Sigmoid colon (tissue), 7 donors: ENCODE results near the gene CLDN16. TPM values are rescaled to one million over a fixed set of nuclear protein-coding genes. Genes with fewer than 3 reads are reported as not detected.

ENCODE experiments used
- DNase-seq: peaks from one replicate; pipeline ENCODE4 v3.0.0-alpha.2; 2019
- H3K27ac ChIP-seq, 4 donors: fragments of 200-600 bp; sonication (generic); one replicate each; pipeline ENCODE4 v1.5.1; 2016 to 2019; ENCODE audit warnings: mild to moderate bottlenecking in 1 of 4
- H3K27me3 ChIP-seq, 3 donors: fragments of 200-600 bp; sonication (generic); one replicate each; pipeline ENCODE4 v1.5.1; 2019; ENCODE audit warnings: mild to moderate bottlenecking in 1 of 3
- H3K36me3 ChIP-seq, 4 donors: fragments of 200-600 bp; sonication (generic); one replicate each; pipeline ENCODE4 v1.5.1; 2016 to 2019
- H3K4me1 ChIP-seq, 4 donors: fragments of 200-600 bp; sonication (generic); one replicate each; pipeline ENCODE4 v1.5.1; 2017 to 2019
- H3K4me3 ChIP-seq, 4 donors: fragments of 200-600 bp; sonication (generic); one replicate each; pipeline ENCODE4 v1.5.1; 2017 to 2019; ENCODE audit warnings: mild to moderate bottlenecking in 2 of 4, moderate library complexity in 1 of 4
- H3K9me3 ChIP-seq, 4 donors: fragments of 200-600 bp in 3 of 4; sonication (generic) in 3 of 4; one replicate each; pipeline versions ENCODE4 v1.5.1 to v1.6.1; 2013 to 2019
- EP300 ChIP-seq, 4 donors: sonication (generic); formaldehyde crosslinking; IDR thresholded peaks; one replicate each; pipeline ENCODE4 v1.6.1; 2017; ENCODE audit warnings: antibody characterized with exemption in 4 of 4
- POLR2A ChIP-seq, 2 donors: fragments of 450-650 bp; IDR thresholded peaks; one replicate each; pipeline ENCODE4 v1.6.1; 2016; ENCODE audit warnings: antibody characterized with exemption in 2 of 2, mild to moderate bottlenecking in 2 of 2, moderate library complexity in 2 of 2
- POLR2AphosphoS5 ChIP-seq, 4 donors: sonication (generic); formaldehyde crosslinking; IDR thresholded peaks; one replicate each; pipeline ENCODE4 v1.6.1; 2017; ENCODE audit warnings: antibody characterized with exemption in 4 of 4
- WGBS, 2 donors: extraction: QIAGEN DNeasy Blood & Tissue Kit; methylation state at CpG; one replicate each; pipeline ENCODE4 v1.1.7; 2013; 5-methylcytosine and 5-hydroxymethylcytosine counted together
- intact Hi-C: fragments of 100-400 bp; cut with DNase I; formaldehyde crosslinking; loops from one replicate; pipeline ENCODE4 v1.15.1; 2023
- polyA plus RNA-seq, 3 donors: library from polyadenylated mRNA; stranded (reverse); fragments of 200-250 nt; gene quantifications; one replicate each; pipeline ENCODE4 v1.2.3, GENCODE V29; 2013
- total RNA-seq, 4 donors: library from RNA; depleted of rRNA; stranded (reverse); fragments of >200 nt; gene quantifications; one replicate each; pipeline ENCODE4 v1.1.0, GENCODE V29; 2016
- TF ChIP-seq, protein P1 (sequence below), 4 experiments: fragments of 450-650 bp in 3 of 4; fragments of 200-600 bp in 1 of 4; IDR thresholded peaks; one replicate each; pipeline ENCODE4 v1.5.1; 2016 to 2019; ENCODE audit warnings: antibody characterized with exemption in 4 of 4, mild to moderate bottlenecking in 3 of 4, moderate library complexity in 2 of 4
- donor health status: healthy with polysubstance abuse.
- donor health status: Bipolar disorder and iron deficiency.
- donor health status: healthy.

The CLDN16 gene
- total and polyA plus RNA-seq, 7 donors: 0.01 TPM; not detected in 6

DNA sequence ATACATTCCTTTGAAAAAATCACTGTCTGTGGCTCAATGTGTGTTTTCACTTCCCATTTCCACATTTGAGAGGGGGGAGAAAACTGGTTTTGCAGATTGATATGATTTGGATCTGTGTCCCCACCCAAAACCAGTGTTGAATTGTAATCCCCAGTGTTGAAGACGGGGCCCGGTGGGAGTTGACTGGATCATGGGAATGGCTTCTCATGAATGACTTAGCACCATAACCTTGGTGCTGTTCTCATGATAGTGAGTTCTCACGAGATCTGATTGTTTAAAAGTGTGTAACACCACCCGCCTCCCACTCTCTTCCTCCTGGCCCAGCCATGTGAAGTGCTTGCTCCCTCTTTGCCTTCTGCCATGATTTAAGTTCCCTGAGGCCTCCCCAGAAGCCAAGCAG is 45.7 kb downstream of the CLDN16 start:
- no peak for DNase-seq
- TF ChIP-seq, protein P1, sequence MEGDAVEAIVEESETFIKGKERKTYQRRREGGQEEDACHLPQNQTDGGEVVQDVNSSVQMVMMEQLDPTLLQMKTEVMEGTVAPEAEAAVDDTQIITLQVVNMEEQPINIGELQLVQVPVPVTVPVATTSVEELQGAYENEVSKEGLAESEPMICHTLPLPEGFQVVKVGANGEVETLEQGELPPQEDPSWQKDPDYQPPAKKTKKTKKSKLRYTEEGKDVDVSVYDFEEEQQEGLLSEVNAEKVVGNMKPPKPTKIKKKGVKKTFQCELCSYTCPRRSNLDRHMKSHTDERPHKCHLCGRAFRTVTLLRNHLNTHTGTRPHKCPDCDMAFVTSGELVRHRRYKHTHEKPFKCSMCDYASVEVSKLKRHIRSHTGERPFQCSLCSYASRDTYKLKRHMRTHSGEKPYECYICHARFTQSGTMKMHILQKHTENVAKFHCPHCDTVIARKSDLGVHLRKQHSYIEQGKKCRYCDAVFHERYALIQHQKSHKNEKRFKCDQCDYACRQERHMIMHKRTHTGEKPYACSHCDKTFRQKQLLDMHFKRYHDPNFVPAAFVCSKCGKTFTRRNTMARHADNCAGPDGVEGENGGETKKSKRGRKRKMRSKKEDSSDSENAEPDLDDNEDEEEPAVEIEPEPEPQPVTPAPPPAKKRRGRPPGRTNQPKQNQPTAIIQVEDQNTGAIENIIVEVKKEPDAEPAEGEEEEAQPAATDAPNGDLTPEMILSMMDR (IDR thresholded peaks at IDR 0.05): no peak
- no peak for TF ChIP-seq POLR2A (IDR thresholded peaks at IDR 0.05)
- no peak for TF ChIP-seq POLR2AphosphoS5 (IDR thresholded peaks at IDR 0.05)
- no peak for TF ChIP-seq EP300 (IDR thresholded peaks at IDR 0.05)
- no peaks in the 10 kb centered on the region for H3K4me1 ChIP-seq
- no peak overlapping the region for H3K27ac ChIP-seq
- no peaks in the 10 kb centered on the region for H3K36me3 ChIP-seq
- WGBS, 2 donors: 78 to 90% methylated on average over 4 of the region's 4 CpGs
- intact Hi-C loops: no loop called here
- no peaks in the 10 kb centered on the region for H3K27me3 ChIP-seq
- H3K9me3 ChIP-seq: no peaks in the 10 kb centered on the region
- H3K4me3 ChIP-seq: no peak overlapping the region

DNA sequence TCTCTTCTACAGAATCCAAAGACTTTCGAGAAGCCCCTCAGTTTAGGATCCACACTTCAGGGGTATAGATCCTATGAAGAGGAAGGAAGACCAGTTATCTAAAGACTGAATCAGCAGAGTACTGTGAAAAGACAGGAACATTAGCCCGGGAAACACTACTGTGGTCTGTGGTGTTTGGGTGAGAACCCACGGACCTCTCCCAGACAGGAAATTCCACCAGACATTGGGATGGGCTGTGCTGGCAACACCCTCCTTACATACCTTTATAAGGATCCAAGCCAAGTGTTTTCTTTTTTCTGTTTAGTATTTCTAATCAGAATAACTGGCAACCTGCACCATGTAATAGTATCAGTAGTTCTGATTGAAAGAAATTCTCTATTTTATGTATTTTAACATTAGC is 47.7 kb downstream of the CLDN16 start:
- Histone ChIP-seq H3K9me3 (no peaks in the 10 kb centered on the region), H3K4me1 (no peaks in the 10 kb centered on the region), H3K27ac (no peak overlapping the region), H3K36me3 (no peaks in the 10 kb centered on the region), H3K27me3 (no peaks in the 10 kb centered on the region), H3K4me3 (no peak overlapping the region)
- intact Hi-C loops: no loop called here
- 53% methylated on average over 3 of the region's 3 CpGs for WGBS, 2 donors
- TF ChIP-seq POLR2AphosphoS5 (IDR thresholded peaks at IDR 0.05) (no peak), POLR2A (IDR thresholded peaks at IDR 0.05) (no peak), EP300 (IDR thresholded peaks at IDR 0.05) (no peak)
- TF ChIP-seq, protein P1 (IDR thresholded peaks at IDR 0.05): no peak
- DNase-seq: no peak

DNA sequence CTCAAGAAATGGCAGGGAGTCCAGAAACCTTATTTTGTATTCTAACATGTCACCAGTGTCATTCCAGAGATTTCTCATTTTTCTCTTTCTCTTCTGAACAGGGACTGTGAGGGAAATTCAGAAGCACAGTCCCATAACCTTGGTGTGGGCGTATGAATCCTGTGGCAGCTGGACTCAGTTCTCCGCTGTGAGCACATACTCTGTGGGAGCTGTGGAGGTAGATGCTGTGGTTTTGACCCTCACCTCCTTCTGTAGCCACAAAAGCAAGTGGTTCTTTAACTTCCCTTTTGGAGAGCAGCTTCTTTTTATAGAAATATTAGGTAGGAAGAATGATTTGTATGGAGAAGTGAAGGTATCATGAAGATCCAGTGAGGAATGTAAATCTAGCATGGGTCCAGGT is 48.4 kb downstream of the CLDN16 start:
- no peaks in the 10 kb centered on the region for H3K4me1 ChIP-seq
- DNase-seq: no peak
- no peaks in the 10 kb centered on the region for H3K27me3 ChIP-seq
- 61 to 86% methylated on average over 2 of the region's 2 CpGs for WGBS, 2 donors
- intact Hi-C loops: no loop called here
- H3K9me3 ChIP-seq: no peaks in the 10 kb centered on the region
- no peak overlapping the region for H3K27ac ChIP-seq
- TF ChIP-seq POLR2AphosphoS5 (IDR thresholded peaks at IDR 0.05) (no peak), EP300 (IDR thresholded peaks at IDR 0.05) (no peak), POLR2A (IDR thresholded peaks at IDR 0.05) (no peak)
- TF ChIP-seq, protein P1 (IDR thresholded peaks at IDR 0.05): no peak
- H3K4me3 ChIP-seq: no peak overlapping the region
- H3K36me3 ChIP-seq: no peaks in the 10 kb centered on the region

DNA sequence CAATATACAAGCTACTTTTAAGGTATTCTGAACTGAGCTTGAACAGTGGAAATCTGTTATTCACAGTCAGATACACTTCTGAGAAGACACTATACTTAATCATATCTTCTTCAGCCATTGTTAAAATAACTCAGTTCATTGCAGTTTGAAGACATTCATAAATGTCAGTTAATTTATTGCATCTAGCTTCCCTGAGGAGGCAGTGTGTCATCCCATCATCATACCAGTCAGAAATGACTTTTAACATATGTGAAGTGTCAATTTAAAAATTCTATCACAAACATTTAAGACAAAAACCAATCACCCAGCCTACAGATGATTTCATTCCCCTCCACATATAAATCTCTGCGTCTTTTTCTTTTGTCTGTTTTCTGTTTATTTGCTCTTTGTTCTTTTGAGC is 54.3 kb downstream of the CLDN16 start:
- DNase-seq: no peak
- Histone ChIP-seq H3K27me3 (no peaks in the 10 kb centered on the region), H3K9me3 (no peaks in the 10 kb centered on the region), H3K27ac (no peak overlapping the region), H3K36me3 (no peaks in the 10 kb centered on the region), H3K4me3 (no peak overlapping the region), H3K4me1 (no peaks in the 10 kb centered on the region)
- 95 to 97% methylated on average over 1 of the region's 1 CpG for WGBS, 2 donors
- TF ChIP-seq POLR2A (IDR thresholded peaks at IDR 0.05) (no peak), POLR2AphosphoS5 (IDR thresholded peaks at IDR 0.05) (no peak), EP300 (IDR thresholded peaks at IDR 0.05) (no peak)
- TF ChIP-seq, protein P1 (IDR thresholded peaks at IDR 0.05): no peak
- intact Hi-C loops: no loop called here

DNA sequence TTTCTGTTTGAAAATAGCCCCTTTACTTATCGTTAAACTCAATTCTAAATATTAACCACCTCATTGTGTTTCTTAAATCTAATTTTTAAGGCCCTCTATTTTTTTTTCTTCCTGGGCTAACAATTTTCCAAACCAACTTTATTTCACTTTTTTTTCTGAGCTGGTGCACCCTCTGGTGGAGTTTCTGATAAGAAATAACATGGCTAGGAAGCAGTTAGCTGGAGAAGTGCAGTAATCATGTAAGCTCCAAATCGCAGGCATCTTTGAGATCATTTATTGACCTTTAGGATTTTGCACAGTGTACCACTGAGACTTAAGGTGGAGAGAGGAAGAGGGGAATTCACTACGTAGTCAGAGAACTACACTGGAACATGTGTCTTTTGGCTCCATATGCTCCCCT is 55.3 kb downstream of the CLDN16 start:
- Histone ChIP-seq H3K4me1 (no peaks in the 10 kb centered on the region), H3K4me3 (no peak overlapping the region), H3K9me3 (no peaks in the 10 kb centered on the region), H3K27me3 (no peaks in the 10 kb centered on the region), H3K27ac (no peak overlapping the region), H3K36me3 (no peaks in the 10 kb centered on the region)
- WGBS, 2 donors: 72 to 81% methylated on average over 3 of the region's 3 CpGs
- intact Hi-C loops: no loop called here
- no peak for DNase-seq
- TF ChIP-seq POLR2A (IDR thresholded peaks at IDR 0.05): no peak
- TF ChIP-seq, protein P1 (IDR thresholded peaks at IDR 0.05): no peak
- TF ChIP-seq EP300 (IDR thresholded peaks at IDR 0.05): no peak
- no peak for TF ChIP-seq POLR2AphosphoS5 (IDR thresholded peaks at IDR 0.05)
